ENCODE measurements around the gene PLAGL2.

- TF ChIP-seq CTCF (conservative IDR thresholded peaks at IDR 0.05 in 1 of 2, IDR thresholded peaks at IDR 0.05 in 1 of 2; ENCODE audit: extremely low read depth in 1 of 2, insufficient read depth in 1 of 2, low read depth in 1 of 2, low read length in 2 of 2) = no peak
- TF ChIP-seq EZH2 (IDR thresholded peaks at IDR 0.05; ENCODE audit: borderline replicate concordance, low read length) = no peak
Measured at GRCh38 chr20:32240205-32240604, 32.7 kb upstream of the PLAGL2 start.
